ENCODE data around the gene CABCOCO1. TPM values are rescaled to one million over a fixed set of nuclear protein-coding genes. Genes with fewer than 3 reads are reported as not detected.

The CABCOCO1 gene
- total RNA-seq, 4 donors from 2014 or later, result not detected

DNA sequence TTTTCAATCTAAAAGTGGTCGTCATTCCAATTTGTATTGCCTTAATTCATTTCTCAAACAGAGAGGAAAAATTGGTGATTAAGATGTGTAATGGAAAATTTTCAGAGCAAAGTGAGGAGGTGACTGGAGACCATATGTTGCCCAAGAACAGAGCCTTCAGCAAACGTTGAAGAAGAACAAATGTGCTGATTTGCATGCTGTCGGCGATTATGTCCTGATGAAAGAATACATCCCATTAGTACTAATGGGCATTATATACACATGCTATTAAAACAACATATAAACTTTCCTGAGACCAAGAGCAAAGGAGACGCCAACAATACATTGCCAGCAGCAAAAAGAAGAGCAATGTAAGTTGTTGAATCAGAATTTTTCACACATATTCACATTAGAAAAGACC lies 138.8 kb downstream of the CABCOCO1 start:
- Histone ChIP-seq H3K4me1 (no peaks in the 10 kb centered on the region), H3K27me3 (no peaks in the 10 kb centered on the region), H3K27ac (no peak overlapping the region), H3K9me3 (no peaks in the 10 kb centered on the region), H3K4me3 (no peak overlapping the region), H3K36me3 (no peaks in the 10 kb centered on the region)
- no peak for DNase-seq (ENCODE audit: low spot score in 2 of 2)
- WGBS, 2 donors, result 76 to 77% methylated on average over 5 of the region's 5 CpGs
- TF ChIP-seq POLR2A (IDR thresholded peaks at IDR 0.05) (no peak), EP300 (IDR thresholded peaks at IDR 0.05) (no peak)
- TF ChIP-seq, protein P1, sequence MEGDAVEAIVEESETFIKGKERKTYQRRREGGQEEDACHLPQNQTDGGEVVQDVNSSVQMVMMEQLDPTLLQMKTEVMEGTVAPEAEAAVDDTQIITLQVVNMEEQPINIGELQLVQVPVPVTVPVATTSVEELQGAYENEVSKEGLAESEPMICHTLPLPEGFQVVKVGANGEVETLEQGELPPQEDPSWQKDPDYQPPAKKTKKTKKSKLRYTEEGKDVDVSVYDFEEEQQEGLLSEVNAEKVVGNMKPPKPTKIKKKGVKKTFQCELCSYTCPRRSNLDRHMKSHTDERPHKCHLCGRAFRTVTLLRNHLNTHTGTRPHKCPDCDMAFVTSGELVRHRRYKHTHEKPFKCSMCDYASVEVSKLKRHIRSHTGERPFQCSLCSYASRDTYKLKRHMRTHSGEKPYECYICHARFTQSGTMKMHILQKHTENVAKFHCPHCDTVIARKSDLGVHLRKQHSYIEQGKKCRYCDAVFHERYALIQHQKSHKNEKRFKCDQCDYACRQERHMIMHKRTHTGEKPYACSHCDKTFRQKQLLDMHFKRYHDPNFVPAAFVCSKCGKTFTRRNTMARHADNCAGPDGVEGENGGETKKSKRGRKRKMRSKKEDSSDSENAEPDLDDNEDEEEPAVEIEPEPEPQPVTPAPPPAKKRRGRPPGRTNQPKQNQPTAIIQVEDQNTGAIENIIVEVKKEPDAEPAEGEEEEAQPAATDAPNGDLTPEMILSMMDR (IDR thresholded peaks at IDR 0.05), result no peak

GRCh38 chr10:61803269-61803668 lies 140.5 kb downstream of the CABCOCO1 start:
- 95 to 98% methylated on average over 3 of the region's 3 CpGs for WGBS, 2 donors
- H3K27me3 ChIP-seq, result no peaks in the 10 kb centered on the region
- TF ChIP-seq POLR2A (IDR thresholded peaks at IDR 0.05) (no peak), EP300 (IDR thresholded peaks at IDR 0.05) (no peak)
- TF ChIP-seq, protein P1 (IDR thresholded peaks at IDR 0.05), result no peak
- no peak for DNase-seq (ENCODE audit: low spot score in 2 of 2)
- no peaks in the 10 kb centered on the region for H3K9me3 ChIP-seq
- H3K4me1 ChIP-seq, result no peaks in the 10 kb centered on the region
- no peak overlapping the region for H3K27ac ChIP-seq
- H3K36me3 ChIP-seq, result no peaks in the 10 kb centered on the region
- no peak overlapping the region for H3K4me3 ChIP-seq

DNA sequence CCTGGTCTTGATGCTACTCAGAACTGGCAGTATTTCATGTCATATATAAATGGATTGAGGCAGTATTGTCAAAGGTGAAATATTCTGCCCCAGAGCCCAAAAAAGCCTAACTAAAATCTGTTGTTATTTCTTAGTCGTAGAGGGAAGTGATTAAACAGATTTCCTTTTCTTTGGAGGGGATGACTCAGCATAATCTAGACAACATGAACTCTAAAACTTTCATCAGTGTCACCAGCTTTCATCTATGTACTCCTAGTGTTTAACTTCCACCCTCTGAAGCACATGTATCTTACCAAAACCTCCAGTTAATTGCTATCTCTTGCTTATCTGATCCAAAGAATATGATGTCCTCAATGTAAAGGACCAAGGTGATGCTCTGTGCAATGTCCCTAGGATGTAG lies 141.7 kb downstream of the CABCOCO1 start:
- WGBS, 2 donors, result 13 to 20% methylated on average over 1 of the region's 1 CpG
- Histone ChIP-seq H3K36me3 (no peaks in the 10 kb centered on the region), H3K27ac (no peak overlapping the region), H3K9me3 (no peaks in the 10 kb centered on the region), H3K4me1 (no peaks in the 10 kb centered on the region), H3K27me3 (no peaks in the 10 kb centered on the region), H3K4me3 (no peak overlapping the region)
- TF ChIP-seq POLR2A (IDR thresholded peaks at IDR 0.05) (no peak), EP300 (IDR thresholded peaks at IDR 0.05) (no peak)
- TF ChIP-seq, protein P1 (IDR thresholded peaks at IDR 0.05), result no peak
- DNase-seq (ENCODE audit: low spot score in 2 of 2), result no peak

- Histone ChIP-seq H3K27me3 (no peaks in the 10 kb centered on the region), H3K27ac (no peak overlapping the region), H3K36me3 (no peaks in the 10 kb centered on the region), H3K4me1 (no peaks in the 10 kb centered on the region), H3K9me3 (no peaks in the 10 kb centered on the region), H3K4me3 (no peak overlapping the region)
- WGBS, 2 donors, result 93 to 100% methylated on average over 3 of the region's 3 CpGs
- TF ChIP-seq, protein P1 (IDR thresholded peaks at IDR 0.05), result no peak
- TF ChIP-seq EP300 (IDR thresholded peaks at IDR 0.05), result no peak
- no peak for TF ChIP-seq POLR2A (IDR thresholded peaks at IDR 0.05)
- DNase-seq (ENCODE audit: low spot score in 2 of 2), result no peak
These were observed 142.4 kb downstream of the CABCOCO1 start for GRCh38 chr10:61805091-61805490.

DNA sequence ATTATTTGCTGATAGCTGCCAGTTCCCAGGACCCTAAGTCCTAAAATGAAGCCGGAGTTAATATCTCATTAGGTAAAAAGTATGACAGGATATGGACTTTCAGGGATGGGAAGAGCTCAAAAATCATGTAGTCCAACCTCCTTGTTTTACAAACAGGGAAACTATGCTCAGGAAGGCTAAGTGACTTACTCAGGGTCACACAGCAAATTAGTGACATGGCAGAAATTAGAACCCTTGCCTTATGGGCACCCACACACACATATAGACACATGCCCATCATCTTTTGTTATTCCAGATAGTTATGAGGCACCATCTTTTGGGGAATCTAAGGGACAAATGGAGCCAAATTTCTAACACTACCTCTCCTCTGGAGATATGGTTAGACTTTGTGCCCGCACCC lies 147.5 kb downstream of the CABCOCO1 start:
- Histone ChIP-seq H3K9me3 (no peaks in the 10 kb centered on the region), H3K27ac (no peak overlapping the region), H3K4me1 (no peaks in the 10 kb centered on the region), H3K27me3 (no peaks in the 10 kb centered on the region), H3K4me3 (no peak overlapping the region), H3K36me3 (no peaks in the 10 kb centered on the region)
- 93 to 94% methylated on average over 2 of the region's 2 CpGs for WGBS, 2 donors
- TF ChIP-seq POLR2A (IDR thresholded peaks at IDR 0.05) (no peak), EP300 (IDR thresholded peaks at IDR 0.05) (no peak)
- DNase-seq (ENCODE audit: low spot score in 2 of 2), result no peak
